GM11168 (cell line): ENCODE results near the gene SPOCK1.
"Not testable (repeated sequence)": the region's sequence is repeated elsewhere in the genome, so short reads cannot be mapped to it uniquely, and the experiment has no call there.

Experiments used
- in situ Hi-C: fragments of 300-500 bp; cut with MboI; formaldehyde crosslinking; loops from one replicate; pipeline ENCODE4 v1.12.0; 2022; ENCODE audit warnings: low sequenced_read_pairs; ENCODE audit not compliant: unreplicated experiment

SPOCK1 gene

GRCh38 chr5:137498736-137499505, at the start of gene SPOCK1:
Gene SPOCK1, minus strand, starts transcription at chr5:137499326.
- in situ Hi-C loops, result loop anchor here (10.0 kb wide), 1 partner anchor 184 kb away; no protein-coding TSS in a partner anchor

- in situ Hi-C loops, result no loop called here
These were observed 46.8 kb upstream of the SPOCK1 start for GRCh38 chr5:137545956-137546355.

- in situ Hi-C loops, result not testable (repeated sequence)
These were observed 36.3 kb upstream of the SPOCK1 start for GRCh38 chr5:137535449-137535848.

DNA sequence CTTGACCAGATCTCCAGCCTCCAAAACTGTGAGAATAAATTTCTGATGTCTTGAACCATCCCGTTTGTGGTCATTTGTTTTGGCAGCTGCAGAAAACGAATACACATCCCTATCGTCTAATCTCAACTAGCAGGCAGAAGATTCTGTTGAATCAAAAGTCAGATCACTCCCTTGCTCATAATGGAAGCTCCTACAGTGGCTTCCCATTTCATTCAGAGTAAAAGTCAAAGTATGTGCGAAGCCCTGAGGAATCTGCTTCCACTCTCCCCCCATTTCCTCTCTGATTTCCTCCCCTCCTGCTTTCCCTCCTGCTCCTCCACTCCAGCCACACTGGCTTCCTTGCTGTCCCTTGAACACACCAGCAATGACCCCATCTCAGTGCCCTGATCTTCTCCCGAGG, 34.8 kb upstream of the SPOCK1 start:
- in situ Hi-C loops, result no loop called here

- in situ Hi-C loops, result no loop called here
These were observed 32.1 kb upstream of the SPOCK1 start for GRCh38 chr5:137531266-137531665.

GRCh38 chr5:137521246-137521645, 22.1 kb upstream of the SPOCK1 start:
- in situ Hi-C loops, result no loop called here

- in situ Hi-C loops, result no loop called here
These were observed 17.8 kb upstream of the SPOCK1 start for GRCh38 chr5:137516961-137517360.

GRCh38 chr5:137516251-137516797, 17.2 kb upstream of the SPOCK1 start:
- in situ Hi-C loops, result no loop called here

- in situ Hi-C loops, result no loop called here
These were observed 16.1 kb upstream of the SPOCK1 start for GRCh38 chr5:137515238-137515637.

GRCh38 chr5:137510671-137511070, 11.5 kb upstream of the SPOCK1 start:
- in situ Hi-C loops, result no loop called here

DNA sequence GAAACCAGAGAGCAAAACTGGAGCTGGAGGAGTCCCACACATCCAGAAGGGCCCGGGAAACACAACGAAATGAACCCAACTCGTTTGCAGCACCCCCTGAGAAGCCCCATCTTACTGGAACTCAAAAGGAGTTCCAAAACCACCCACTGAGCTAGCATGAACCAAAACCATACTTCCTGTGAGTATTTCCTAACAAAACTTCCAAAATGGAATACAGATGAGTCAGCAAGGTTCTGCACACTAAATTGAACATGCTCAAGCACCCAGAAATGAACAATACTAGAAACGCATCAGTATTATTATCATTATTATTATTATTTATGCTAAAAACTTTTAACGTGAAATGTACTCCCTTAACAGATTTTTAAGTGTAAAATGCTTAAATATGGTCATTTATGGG, 8.0 kb upstream of the SPOCK1 start:
- in situ Hi-C loops, result no loop called here

DNA sequence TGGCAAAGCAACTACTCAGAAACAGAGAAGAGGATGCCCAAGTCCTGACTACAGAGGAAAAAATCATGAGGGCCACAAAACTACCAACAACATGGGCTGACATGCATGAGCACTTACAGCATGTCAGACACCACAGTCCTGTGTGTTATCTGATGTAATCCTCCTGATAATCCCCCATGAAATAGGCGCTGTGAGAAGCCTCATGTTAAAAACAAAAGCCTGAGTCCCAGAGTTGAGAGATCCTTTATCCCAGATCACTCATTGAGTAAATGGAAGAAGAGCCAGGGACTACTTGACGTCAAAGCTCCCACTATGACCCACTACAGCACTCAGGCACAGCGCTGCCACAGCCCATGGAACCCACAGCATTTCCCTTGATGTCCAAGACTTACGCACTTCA, 7.2 kb upstream of the SPOCK1 start:
- in situ Hi-C loops, result no loop called here

GRCh38 chr5:137504916-137505315, 5.8 kb upstream of the SPOCK1 start:
- in situ Hi-C loops, result no loop called here

DNA sequence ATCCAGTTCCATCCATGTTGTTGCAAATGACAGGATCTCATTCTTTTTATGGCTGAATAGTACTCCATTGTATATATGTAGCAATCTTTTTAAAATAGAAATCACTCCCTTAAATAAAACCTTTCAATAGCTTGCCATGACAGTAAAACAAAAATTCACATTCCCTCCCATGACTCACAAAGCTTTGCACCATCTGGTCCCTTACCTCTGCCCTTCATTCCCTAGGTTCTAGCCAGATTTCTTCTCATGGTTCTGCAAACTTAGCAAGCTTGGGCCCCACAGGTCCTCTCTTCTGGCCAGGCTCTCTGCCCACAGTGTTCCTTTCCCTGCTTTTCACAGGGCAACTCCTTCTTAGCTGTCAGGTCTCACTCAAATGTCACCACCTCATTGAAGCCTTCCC, 4.3 kb upstream of the SPOCK1 start:
- in situ Hi-C loops, result no loop called here

DNA sequence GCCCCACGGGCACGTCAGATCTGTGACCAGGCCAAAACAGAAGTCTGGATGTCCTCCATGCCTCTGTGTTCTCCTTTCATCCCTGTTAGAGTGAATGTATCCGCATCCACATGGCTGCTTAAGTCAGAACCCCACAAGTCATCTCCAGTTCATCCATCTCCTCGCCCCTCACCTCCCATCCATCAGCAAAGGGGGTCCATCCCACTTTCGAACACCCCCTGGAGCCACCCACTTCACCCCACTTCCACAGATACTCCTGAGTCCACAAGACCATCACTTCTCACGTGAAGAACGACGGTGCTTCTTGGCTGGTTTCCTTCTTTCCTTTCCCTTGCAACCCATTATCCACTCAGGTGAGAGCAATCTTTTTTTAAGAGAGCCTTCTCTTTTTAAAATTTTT, 3.5 kb upstream of the SPOCK1 start:
- in situ Hi-C loops, result no loop called here

DNA sequence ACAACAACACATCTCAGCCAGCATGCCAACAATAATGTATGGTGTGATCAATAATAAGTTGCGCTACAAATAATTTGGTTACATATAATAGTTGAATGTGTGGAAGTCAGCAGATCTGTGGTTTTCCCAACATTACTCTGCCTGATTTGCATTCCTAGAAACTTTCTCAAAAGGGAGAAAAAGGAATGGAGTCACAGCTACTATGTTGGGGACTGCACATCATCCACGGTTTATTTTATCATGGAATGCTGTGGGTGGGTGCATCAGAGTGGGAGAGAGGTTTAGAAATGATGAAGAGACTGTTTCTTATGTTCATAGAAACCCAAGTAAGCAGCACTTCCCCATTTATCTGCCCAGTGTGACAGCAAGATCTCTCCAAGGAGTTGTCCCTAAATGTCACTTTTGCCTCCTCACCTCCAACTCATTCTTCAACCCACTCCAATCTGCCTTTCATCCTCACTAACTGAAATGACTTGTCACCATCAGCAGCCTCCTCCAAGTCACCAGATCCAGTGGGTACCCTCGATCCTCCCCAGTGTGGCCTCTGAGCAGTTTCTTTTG, 2.8 kb upstream of the SPOCK1 start:
- in situ Hi-C loops, result no loop called here

DNA sequence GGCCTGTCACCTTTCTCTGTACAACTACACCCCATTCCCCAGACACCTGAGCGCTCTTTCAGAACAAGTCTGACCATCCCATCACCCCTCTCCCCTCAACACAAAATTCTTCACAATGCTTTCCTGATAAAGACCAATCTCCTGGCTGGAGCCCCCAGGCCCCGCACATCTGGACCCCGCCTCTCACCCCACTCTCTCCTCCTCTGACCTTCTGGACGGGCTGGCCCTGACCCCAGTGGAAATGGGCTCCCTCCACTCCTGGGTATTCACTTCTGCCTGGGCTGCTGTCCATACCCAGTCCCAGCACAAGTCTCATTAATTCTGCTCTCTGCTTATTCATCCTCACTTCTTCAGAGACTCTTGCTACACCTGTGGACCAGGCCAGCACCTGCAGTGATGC, 2.1 kb upstream of the SPOCK1 start:
- in situ Hi-C loops, result no loop called here

- in situ Hi-C loops, result no loop called here
These were observed 1.6 kb upstream of the SPOCK1 start for GRCh38 chr5:137500615-137501225.

DNA sequence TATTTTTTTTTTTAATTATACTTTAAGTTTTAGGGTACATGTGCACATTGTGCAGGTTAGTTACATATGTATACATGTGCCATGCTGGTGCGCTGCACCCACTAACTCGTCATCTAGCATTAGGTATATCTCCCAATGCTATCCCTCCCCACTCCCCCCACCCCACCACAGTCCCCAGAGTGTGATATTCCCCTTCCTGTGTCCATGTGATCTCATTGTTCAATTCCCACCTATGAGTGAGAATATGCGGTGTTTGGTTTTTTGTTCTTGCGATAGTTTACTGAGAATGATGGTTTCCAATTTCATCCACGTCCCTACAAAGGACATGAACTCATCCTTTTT, 351 bp upstream of the SPOCK1 start:
- in situ Hi-C loops, result loop anchor here (10.0 kb wide), 1 partner anchor 185 kb away; no protein-coding TSS in a partner anchor

- in situ Hi-C loops, result loop anchor here (10.0 kb wide), 1 partner anchor 184 kb away; no protein-coding TSS in a partner anchor
These were observed 808 bp downstream of the SPOCK1 start for GRCh38 chr5:137498301-137498735.
